GM21825 (cell line): Measurements from ENCODE around the gene PPP1R1B.

Experiments
- ATAC-seq: cut with Tn5 transposase; IDR thresholded peaks from one replicate; pipeline ENCODE4 v1.9.1; 2021; ENCODE audit warnings: mild to moderate bottlenecking, moderate library complexity; ENCODE audit not compliant: unreplicated experiment

Gene PPP1R1B

DNA sequence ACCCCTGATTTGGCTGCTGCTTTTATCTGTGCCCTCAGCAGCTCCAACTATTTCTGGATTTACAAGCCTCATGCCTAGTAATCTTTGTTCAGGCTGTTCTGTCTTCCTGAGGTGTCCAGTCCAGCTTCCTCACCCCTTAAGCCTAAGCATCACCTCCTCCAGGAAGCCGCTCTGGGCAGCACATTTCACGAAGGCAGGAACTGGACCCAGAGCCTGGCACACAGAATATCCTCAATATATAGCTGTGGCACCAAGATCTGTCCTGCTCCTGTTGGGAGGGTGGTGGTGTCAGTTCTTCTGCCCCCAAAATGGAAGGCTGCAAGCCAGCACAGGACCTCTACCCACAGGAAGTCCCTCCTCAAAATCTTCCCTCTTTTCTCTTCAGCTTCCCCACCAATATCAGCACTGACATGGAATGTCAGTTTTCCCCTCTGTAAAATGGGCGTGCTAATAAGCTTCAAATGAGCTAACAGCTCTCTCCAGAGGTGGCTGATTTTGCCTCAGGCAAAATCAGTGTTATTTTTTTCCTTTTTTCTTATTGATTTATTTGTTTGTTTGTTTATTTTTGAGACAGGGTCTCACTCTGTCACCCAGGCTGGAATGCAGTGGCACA lies 12.1 kb upstream of the PPP1R1B start:
- ATAC-seq, result no peak

DNA sequence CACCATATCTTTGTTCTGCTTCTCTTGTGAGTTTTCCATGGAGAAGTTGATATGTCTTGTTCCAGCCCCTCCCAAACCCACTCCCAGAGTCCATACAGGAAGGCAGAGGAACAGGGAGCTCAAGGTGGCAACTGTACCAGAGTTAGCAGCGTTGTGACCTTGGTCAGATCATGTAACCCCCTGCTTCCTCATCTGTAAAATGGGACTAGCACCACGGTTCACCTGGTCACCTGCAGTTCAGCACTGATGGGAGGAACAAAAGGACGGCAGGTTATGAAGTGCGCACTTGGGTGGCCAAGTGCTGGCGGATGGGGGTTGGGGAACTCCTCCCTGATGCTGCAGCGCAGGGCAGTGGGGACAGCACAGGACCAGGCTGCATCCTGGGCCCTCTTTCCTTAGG lies 11.3 kb upstream of the PPP1R1B start:
- no peak for ATAC-seq

DNA sequence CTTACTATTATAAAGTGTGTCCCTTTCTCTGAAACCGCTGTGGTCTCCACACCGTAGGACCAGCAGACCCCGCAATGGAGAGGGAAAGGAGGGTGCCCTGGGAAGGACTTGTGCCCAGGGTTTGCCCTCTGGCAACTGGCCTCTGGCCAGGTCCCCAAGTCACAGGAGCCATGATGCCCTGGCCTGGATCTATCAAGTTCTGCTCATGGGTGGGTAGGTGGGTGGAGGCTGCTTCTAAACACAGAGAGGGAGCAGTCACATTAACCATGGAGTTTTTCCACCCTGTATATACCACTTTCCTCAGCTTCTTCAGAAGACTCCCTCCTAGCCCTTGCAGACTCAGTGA lies 9.7 kb upstream of the PPP1R1B start:
- no peak for ATAC-seq

DNA sequence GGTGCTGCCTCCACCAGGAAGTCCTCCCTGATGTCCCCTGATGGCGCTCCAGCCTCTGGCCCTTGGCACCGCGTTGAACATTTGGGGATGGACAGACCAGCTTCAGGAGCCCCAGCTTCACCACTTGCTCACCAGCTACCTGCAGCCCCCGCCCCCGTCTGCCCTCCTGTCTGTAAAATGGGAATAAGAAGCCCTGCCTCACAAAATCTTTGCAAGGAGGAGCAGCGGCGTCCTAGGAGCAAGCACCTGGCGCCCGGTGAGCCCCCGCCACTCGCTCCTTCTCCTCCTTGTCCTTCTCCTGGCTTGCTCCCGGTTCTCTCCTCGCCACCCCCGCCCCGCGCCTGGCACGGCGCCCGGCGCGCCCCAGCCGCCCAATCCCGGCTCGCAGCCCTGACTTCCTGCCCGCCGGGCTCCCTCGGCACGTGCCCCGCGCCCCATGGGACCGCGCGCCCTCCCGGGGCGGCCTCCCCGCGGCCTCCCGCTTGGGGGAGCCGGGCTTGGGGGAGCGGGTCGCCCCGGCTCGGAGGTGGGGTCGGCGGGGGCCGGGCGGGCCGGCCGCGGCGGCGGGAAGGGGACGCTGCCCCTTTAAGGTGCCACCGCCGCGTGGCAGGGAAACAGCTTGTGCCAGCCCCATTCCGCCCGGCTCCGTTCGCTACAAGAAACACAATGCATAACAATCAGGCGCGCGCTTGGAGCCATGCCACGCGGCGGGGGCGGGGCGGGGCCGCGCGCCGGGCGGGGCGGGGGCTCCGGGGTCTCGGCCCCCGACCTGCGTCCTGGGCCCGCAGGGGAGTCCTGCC lies 9.1 kb upstream of the PPP1R1B start:
- ATAC-seq, result no peak

DNA sequence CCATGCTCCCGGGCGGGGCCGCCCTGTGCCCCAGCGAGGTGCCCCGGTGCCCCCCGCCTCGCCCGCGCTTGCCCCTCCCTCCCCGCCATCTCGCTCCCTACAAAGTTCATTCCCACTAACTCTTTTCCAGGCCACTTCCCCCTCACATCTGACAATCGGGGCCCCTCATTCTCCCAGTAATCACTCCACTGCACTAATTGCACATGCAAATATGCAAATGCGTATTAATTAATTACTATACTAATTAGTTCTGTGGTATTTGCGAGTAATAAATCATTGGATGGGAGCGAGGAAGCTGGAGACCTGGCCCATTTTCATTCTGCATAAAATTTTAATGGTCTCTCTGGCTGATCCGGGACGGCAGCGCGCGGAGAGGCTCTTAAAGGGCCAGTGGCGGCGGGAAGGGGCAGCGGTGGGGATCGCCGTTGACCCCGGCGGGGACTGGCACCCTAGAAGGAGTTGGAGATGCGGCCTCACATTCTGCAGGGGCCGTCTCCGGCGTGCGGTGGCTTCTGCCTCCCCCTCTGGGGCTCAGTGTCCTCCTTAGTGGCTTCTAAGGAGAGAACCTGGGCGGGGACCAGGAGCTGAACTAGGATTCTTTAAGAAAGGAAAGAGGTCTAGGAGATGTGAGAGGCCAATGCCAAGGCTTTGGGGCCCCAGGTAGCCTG lies 8.4 kb upstream of the PPP1R1B start:
- ATAC-seq, result no peak

DNA sequence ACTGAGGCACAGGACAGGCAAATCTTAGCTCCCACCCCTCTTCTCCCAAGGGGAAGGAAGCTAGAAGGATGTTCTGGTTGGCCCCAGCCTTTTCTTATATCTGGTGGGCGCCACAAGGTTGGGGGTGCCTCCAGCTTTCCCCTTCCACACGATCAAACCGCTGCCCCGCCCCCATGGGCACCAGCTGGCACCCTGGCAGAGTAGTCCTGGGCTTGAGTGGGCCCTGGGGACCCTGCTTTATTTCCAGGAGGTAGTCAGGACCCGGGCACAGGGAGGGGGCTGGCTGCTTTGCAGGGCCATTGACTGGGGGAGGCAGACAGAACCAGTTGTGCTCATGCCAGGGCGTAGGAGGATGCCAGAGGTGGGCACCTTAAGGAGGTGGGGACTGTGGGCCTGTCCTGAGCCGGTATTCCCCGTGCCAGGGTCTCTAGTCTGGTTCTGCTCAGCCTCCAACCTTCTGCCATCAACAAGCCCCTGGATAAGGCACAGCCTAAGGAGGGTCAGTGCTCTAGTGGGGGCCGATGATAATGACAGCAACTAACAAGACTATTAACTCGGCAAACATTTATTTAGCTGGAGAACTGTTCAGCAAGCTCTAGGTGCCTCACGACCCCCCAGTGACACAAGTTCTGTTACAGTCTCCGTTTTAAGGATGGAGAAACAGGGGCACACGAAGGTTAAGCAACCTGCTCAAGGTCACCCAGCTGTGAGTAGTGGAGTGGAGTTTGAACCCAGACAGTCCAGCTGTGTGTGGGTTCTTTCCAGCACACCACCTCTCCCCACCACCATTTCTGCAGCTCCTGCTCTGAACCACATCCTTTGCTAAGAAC lies 7.6 kb upstream of the PPP1R1B start:
- ATAC-seq, result no peak

DNA sequence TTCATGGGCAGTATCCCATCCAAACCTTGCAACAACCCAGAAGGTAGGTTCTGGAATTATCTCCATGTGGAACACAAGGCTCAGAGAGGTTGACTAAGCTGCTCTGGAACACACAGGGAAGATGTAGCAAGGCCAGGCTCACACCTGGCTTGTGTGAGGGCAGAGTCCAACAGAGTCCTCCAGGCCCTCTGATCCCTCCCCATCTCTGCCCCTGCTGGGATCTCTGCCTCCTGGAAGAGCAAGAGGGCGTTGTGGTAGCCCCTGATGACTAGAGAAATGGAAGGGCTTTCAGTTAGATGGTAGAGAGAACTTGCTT lies 7.0 kb upstream of the PPP1R1B start:
- no peak for ATAC-seq

DNA sequence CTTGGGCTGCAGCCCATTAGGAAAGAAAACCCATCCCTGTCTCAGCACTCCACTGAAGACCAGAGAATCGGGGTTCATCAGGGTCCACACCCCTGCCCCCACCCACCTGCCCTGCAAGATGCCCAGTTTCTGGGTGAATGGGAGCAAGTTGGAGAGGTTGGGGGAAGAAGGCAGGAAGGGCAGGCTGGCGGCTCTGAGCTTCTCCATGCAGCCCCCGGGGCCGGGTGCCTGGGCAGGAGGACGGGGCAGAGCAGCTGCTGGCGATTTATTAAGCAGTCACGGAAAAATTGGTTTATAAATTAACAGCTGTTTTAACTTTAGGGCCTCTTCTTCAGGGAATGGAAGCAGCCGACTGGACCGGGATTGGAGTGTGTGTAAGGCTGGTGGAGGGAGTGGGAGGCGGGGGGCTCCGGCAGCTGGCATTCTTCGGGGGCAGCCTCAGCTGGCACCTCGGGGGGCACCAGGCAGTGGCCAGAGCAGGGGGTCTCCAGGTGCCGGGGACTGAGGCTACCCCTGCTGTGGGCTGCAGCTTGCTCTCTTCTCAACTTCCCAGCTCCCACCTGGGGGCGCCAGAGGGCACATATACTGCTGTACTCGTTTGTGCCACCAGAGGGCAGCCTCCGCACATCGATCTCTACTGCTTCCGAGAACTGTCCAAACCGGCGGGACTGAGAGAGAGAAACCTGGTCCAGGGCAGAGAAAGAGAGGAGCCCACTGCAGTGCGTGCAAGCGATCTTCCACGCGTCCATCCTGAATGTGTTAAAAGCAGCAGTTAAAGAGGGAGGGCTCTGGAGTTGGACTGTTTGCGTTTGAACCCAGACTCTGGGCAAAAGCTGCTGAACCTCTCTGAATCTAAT lies 5.0 kb upstream of the PPP1R1B start:
- peak; percentile 55 for ATAC-seq

DNA sequence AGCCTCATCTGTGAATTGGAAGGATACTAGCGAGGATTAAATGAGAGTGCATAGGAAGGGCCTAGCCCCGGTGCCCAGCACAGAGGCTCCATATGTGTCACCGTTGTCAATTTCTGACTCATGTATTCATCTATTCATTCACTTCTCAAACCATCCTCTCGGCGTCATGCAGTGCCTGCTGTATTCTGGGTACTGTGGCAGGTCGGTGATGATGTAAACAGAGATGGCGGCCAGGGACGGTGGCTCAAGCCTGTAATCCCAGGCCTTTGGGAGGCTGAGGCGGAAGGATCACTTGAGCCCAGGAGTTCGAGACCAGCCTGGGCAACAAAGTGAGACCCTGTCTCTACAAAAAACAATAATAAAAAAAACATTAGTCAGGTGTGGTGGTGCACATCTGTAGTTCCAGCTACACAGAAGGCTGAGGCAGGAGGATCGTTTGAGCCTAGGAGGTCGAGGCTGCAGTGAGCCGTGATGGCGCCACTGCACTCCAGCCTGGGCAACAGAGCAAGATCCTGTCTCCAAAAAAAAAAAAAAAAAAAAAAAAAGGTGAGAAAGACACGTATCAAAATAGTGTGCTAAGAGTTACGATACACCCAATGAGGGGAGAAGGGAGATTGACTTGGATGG lies 4.3 kb upstream of the PPP1R1B start:
- ATAC-seq, result peak; percentile 17

DNA sequence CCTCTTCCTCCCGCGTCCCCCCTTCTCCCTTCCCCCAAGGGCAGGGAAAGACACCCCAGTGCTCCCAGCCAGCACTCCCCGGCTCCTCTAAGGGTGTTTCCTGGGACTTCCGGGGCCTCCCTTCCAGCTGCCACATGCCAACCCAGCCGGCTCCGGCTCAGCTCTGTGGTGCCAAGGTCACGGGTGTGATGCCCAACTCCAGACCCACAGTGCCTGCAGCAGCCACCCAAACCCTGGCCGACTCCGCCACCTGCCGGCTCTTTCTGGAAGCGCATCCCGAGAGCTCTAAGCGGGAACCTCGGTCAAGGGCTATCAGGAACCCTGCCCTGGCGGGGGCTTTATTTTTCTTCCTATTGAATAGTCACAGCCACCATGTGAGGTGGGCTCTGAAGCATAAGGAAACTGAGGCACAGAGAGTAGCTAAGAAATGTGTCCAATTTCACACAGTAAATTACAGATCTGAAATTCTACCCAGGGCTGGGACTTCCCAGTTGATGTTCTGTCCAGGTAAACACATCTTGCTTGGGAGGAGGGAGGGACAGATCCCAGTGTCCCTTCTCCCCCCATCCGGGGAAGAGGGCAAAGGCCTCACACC lies 3.3 kb upstream of the PPP1R1B start:
- ATAC-seq, result no peak

DNA sequence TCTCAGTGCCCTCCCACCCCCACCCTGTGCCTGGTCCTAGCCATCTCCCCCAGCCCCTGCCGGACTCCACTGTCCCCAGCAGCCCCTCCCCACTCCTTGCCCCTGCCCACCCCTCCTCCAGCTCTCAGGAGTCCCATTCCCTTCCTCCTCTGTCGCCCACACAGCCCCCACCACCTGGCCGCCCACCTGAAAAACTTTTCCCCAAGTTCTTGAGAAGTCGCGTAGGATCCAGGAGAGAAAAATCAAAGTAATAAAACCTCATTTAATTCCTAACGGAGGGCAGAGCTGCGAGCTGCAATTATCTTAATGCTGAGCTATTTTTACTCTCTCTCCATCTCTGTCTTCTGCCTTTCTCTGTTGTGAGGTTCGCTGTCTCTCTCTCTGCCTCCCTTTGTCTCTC lies 2.4 kb upstream of the PPP1R1B start:
- ATAC-seq, result no peak

DNA sequence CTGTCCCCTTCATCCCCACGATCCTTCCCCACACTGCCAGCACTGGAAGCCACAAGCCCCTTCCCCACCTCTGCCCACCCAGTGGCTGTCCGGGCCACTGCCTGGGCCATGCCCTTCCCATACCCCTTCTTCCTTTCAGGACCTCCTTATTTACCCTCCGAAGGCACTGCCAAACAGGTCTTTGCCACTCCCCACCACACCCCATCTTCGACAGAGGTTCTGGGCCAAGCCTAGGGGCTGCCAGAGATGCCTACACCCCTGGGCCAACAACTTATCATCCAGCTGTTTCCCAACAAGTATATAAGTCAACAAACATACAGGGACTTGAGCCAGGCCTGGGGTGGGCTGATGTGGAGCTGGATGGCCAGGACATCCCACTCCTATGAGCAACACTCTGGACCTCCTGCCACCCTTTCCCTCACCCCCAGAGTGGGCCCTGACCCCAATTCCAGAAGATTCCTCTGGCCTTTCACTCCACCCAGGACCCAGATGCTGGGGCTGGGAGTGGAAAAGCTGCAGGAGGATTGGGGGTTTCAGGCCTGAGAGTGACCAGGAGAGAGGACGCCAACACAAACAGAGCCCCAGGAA lies 1.5 kb upstream of the PPP1R1B start:
- ATAC-seq, result no peak

DNA sequence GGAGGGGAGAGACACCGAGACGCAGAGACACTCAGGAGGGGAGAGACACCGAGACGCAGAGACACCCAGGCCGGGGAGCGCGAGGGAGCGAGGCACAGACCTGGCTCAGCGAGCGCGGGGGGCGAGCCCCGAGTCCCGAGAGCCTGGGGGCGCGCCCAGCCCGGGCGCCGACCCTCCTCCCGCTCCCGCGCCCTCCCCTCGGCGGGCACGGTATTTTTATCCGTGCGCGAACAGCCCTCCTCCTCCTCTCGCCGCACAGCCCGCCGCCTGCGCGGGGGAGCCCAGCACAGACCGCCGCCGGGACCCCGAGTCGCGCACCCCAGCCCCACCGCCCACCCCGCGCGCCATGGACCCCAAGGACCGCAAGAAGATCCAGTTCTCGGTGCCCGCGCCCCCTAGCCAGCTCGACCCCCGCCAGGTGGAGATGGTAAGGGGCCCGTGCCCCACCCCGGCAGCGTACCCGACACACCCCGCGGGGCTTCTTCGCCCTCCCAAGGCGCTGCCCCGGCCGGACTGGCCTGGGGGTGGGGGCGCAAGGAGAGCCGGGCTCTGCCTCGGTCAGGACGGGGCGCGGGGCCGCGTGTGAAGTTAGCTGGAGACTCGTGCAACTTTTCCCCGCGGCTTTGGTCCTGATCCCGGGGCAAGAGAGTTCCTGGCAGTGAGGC lies 427 bp downstream of the PPP1R1B start:
- no peak for ATAC-seq

DNA sequence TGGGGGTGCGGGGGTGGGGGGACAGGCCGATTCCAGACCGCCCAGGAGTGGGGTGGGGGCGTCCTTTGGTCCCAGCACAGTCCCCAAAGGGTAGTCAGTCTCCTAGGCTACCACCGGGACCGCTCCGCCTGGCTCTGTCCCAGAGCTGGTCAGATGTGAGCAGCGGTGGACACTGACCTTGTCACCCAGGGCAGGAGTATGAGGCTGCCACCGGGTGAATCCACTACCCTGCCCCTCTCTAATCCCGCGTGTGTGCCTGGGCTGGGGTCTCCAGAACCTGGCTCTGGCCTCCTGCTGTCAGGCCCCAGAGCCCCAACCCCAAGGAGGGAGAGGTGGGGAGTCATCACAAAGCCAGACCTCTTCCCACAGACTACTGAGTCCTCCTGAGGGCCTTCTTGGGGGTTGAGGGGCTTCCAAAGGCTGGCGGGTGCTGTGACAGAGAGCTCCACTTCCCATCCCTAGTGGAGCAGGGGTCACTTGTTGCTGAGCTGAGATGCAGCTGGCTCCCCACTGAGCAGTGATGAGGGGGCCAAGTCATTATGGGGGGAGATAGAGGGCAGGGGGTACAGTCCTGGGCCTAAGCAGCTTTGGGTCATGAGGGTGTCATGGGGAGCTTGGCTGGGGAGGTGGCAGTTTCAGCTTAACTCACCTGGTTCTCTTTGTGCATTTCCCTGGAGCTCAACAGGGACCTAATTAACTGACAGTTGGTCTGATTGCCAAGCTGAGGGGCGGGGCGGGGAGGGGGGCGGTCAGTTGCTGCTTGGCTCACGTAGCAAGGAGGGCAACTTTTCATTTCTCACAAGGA lies 1.2 kb downstream of the PPP1R1B start:
- no peak for ATAC-seq

DNA sequence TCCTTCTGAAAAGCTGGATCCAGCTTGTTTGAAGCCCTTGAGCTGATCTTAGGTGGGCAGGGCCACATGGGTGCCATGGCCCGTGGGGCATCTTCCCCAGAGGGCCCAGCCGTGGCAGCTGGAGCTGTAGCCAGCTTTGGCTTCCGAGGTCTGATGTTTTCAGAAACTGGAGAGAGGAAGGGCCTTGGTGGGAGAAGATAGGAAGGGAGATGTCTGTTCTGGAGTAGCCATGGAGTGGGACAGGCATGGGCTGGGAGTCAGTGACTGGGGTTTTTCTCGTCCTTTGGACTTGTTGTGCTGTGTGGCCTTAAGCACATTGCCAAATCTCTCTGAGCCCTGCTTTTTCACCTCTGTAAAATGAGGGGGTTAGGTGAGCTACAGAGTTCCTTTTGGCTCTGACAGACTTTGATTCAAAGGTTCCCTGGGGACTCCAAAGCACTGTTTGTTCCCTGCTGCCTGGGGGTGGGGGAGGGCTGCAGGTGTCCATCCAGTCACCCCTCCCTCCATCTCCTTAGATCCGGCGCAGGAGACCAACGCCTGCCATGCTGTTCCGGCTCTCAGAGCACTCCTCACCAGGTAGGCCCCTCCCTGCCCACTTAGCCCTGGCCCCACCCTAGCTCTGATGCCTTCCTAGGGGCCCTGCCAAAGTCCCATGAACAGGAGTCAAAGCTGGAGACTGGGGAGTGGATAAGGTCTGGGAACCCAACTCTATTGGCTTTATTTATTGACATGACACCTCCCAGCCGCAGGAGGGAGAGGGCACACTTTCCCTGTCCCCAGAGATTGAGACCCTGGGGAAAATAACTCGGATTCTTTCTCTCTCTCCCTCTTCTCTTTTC lies 2.1 kb downstream of the PPP1R1B start:
- no peak for ATAC-seq

DNA sequence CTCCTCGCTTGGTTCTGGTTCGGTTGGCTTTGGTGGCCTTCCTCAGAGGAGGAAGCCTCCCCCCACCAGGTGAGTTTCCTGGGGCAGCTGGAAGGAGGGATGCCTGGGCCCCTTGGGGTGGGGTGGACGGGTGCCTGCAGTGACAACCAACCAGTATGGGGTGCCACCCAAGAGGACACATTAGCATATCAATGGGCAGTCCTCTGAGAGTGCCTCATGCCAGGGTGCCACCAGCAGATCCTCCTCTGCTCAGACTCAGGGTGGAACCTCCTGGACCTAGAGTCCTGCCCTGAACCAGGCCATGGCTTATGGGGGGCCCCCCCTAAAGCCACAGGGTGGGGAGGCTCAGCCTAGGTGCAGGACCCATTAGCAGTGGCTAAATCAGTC lies 2.7 kb downstream of the PPP1R1B start:
- ATAC-seq, result no peak

DNA sequence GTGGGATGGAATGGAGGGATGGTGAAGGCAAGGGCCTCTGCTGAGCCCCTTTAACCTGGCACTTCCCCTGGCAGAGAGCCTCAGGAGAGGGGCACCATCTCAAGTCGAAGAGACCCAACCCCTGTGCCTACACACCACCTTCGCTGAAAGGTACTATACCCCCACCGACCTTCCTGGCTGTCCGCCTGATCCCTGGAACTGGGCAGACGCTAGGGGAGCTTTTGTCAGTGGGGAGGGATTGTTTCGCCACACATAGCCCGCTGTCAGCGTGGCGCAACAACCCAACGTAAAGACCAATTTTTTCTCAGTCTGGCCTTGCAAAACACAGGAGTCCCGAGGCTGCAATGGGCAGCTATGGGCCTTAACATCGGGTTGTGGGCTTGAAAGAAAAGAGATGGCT lies 3.1 kb downstream of the PPP1R1B start:
- no peak for ATAC-seq
